GM23248 (cell line): ENCODE results near the gene STAT6. TPM values are rescaled to one million over a fixed set of nuclear protein-coding genes. Genes with fewer than 3 reads are reported as not detected.

Experiments used
- DNase-seq: peaks from one replicate; pipeline ENCODE4 v3.0.0-alpha.2; 2015
- H2AFZ ChIP-seq: fragments of 200-600 bp; sonication (generic); 2 replicates; pipeline ENCODE4 v1.6.1; 2016; ENCODE audit warnings: antibody characterized with exemption
- H3F3A ChIP-seq: fragments of 200-600 bp; sonication (generic); 2 replicates; pipeline ENCODE4 v1.6.1; 2016; ENCODE audit warnings: mild to moderate bottlenecking, antibody characterized with exemption, mixed run types; ENCODE audit not compliant: insufficient read depth
- H3K27ac ChIP-seq: fragments of 200-600 bp; sonication (generic); 2 replicates; pipeline ENCODE4 v1.5.1; 2016; ENCODE audit warnings: mild to moderate bottlenecking
- H3K27me3 ChIP-seq: fragments of 200-600 bp; sonication (generic); replicated peaks from 2 replicates; pipeline ENCODE4 v1.6.1; 2016; ENCODE audit warnings: mild to moderate bottlenecking; ENCODE audit not compliant: insufficient read depth
- H3K36me3 ChIP-seq: fragments of 200-600 bp; sonication (generic); 2 replicates; pipeline ENCODE4 v1.6.1; 2016; ENCODE audit warnings: low read depth, mild to moderate bottlenecking
- H3K4me1 ChIP-seq: fragments of 200-600 bp; sonication (generic); 2 replicates; pipeline ENCODE4 v1.6.1; 2016; ENCODE audit warnings: mild to moderate bottlenecking; ENCODE audit not compliant: insufficient read depth
- H3K4me2 ChIP-seq: fragments of 200-600 bp; sonication (generic); one replicate; pipeline ENCODE4 v1.6.1; 2016; ENCODE audit warnings: mild to moderate bottlenecking; ENCODE audit not compliant: unreplicated experiment
- H3K4me3 ChIP-seq: fragments of 200-600 bp; sonication (generic); 2 replicates; pipeline ENCODE4 v1.5.1; 2016; ENCODE audit warnings: mild to moderate bottlenecking
- H3K79me2 ChIP-seq: fragments of 200-600 bp; sonication (generic); 2 replicates; pipeline ENCODE4 v1.6.1; 2016; ENCODE audit warnings: mild to moderate bottlenecking; ENCODE audit not compliant: insufficient read depth
- H3K9ac ChIP-seq: fragments of 200-600 bp; sonication (generic); 2 replicates; pipeline ENCODE4 v1.6.1; 2016; ENCODE audit warnings: mild to moderate bottlenecking
- H3K9me2 ChIP-seq: fragments of 200-600 bp; sonication (generic); 2 replicates; pipeline ENCODE4 v1.6.1; 2016; ENCODE audit warnings: mixed run types, mild to moderate bottlenecking, moderate library complexity; ENCODE audit not compliant: insufficient read depth
- H3K9me3 ChIP-seq: fragments of 200-600 bp; sonication (generic); one replicate; pipeline ENCODE4 v1.6.1; 2017; ENCODE audit warnings: low read depth
- H4K20me1 ChIP-seq: fragments of 200-600 bp; sonication (generic); 2 replicates; pipeline ENCODE4 v1.6.0; 2016; ENCODE audit not compliant: insufficient read depth
- EZH2 ChIP-seq: fragments of 200-600 bp; sonication (generic); IDR thresholded peaks from 2 replicates; pipeline ENCODE4 v1.6.1; 2018; ENCODE audit warnings: antibody characterized with exemption, mild to moderate bottlenecking; ENCODE audit not compliant: insufficient read depth, poor library complexity, severe bottlenecking
- EZH2phosphoT487 ChIP-seq: fragments of 200-600 bp; sonication (generic); IDR thresholded peaks from 2 replicates; pipeline ENCODE4 v1.6.1; 2018; ENCODE audit warnings: antibody characterized with exemption, moderate library complexity, mild to moderate bottlenecking, low read depth; ENCODE audit not compliant: insufficient read depth
- WGBS, 2 experiments: methylation state at CpG; one replicate each; pipeline ENCODE4 v1.1.6; 2015 to 2017; ENCODE audit warnings: low lambda C conversion rate in 2 of 2, low coverage in 1 of 2; ENCODE audit errors: missing lambda C conversion rate in 2 of 2; 5-methylcytosine and 5-hydroxymethylcytosine counted together
- in situ Hi-C: fragments of 300-500 bp; cut with MboI; formaldehyde crosslinking; loops from 2 replicates; pipeline ENCODE4 v1.15.0; 2020
- polyA plus RNA-seq: library from polyadenylated mRNA; unstranded; fragments of >200 nt; fragmentation: Nextera tagmentation; extraction: Ambion mirVana; gene quantifications from 2 replicates; pipeline ENCODE4 v1.2.1, GENCODE V29; 2016
- total RNA-seq: library from RNA; depleted of rRNA; stranded (reverse); fragments of >200 nt; shearing (Covaris generic); gene quantifications from 2 replicates; pipeline ENCODE4 v1.2.3, GENCODE V29; 2014

STAT6 gene
- total and polyA plus RNA-seq, 2 experiments from 2014 or later, result 70.7 to 103 TPM

DNA sequence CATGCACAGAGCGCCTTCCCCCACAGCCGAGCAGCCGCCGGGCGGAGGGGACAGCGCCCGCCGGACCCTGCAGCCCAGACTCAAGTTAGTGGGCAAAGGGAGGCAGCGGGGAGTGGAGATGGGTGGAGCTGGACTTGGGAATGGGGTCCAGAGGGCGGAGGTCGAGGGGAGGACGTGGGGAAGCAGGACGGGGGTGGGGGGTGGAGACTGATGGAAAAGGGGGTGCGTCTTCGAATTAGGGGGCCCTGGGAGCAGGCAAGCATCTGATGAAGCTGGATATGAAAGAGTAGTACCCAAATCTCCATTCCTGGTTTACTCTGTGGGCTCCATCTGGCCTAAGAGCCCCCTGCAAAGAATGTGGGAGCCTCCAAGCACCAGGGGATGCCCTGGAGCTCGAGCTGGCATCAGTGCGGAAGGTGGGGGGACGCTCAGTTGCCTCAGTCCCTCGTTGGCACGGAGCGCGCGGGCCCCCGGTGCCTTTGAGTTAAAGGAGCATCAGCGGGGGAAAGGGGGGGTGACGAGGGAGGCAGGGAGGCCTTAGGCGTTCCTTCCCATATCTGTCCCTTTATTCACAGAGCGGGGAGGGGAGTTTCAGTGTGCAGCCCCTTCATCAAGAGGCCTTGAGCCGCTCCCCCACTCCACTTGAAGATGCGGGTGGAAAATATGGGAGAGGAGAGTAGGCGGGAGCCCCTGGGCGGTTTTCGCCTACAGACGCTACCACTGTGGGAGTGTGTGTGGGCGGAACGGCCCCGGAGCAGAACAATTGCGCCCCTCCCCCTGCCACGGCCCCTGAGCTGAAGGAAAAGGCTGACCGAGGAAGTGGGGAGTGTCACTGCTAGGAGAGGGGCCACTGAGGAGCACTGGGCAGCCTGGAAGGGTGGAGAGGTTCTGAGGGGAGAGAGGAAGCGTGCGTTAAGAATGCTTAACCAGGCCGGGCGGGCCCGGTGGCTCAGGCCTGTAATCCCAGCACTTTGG is 21.6 kb downstream of the STAT6 start:
- 1 to 2% methylated on average over 40 to 45 of the region's 45 CpGs for WGBS, 2 experiments
- Histone ChIP-seq H3K4me1 (peaks cover 37% of the 10 kb centered on the region), H3K27ac (peak overlapping the region; percentile 85), H3K4me3 (peak overlapping the region; percentile 93), H2AFZ (no peak overlapping the region), H3K4me2 (peak overlapping the region; percentile 86), H3K9ac (peak overlapping the region; percentile 89), H3K9me3 (no peaks in the 10 kb centered on the region), H3F3A (peaks cover 38% of the 10 kb centered on the region), H3K27me3 (no peaks in the 10 kb centered on the region), H3K36me3 (peaks cover 23% of the 10 kb centered on the region), H3K9me2 (no peaks in the 10 kb centered on the region), H3K79me2 (peaks cover 42% of the 10 kb centered on the region), H4K20me1 (no peaks in the 10 kb centered on the region)
- peak; percentile 73 for DNase-seq
- TF ChIP-seq EZH2, result no peak
- no peak for TF ChIP-seq EZH2phosphoT487
- in situ Hi-C loops, result no loop called here

DNA sequence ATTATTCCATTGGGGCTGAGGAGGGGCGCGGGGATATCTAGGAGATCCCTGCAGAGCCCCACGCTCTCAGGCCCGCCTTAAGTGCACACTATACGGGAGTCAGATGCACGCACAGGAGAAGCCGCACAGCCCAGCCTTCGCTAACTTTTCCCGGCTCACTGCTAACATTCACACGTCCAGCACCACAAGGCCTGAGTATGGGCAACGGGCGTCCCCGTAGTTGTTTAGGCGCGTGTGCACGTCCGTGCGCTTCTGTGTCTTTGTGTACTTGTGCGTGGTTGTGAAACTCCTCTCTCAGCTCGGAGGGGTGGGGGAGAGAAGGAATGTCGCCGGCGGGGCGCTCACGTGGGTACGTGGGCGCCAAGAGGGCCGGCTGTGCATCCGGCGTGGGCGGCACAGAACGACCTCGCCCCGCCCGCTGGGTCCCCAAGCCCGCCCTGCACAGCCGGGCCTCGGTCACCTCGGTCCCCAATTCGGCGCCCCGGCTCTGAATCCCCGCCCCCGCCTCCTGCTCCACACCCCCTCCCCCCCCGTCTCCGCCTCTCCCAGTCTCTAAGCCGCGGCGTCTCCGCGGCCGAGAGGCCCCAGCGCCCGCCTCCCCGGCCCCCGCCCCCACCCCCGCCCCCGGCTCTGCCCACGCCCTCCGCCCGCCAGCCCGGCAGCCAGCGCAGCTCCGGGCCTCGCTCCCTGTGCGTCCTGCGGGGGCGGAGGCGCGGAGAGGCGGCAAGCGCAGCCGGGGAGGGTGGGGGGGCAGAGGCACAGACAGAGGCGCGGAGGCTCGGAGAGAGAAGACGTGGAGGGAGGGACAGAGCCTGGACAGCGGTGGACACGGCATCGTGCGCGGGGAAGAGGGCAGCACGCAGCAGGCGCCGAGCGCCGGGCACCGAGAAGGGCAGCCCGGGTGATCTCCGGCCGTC is 22.6 kb downstream of the STAT6 start, which contains the start of gene NAB2:
NAB2 (plus strand) TSS at position 761 of the 917 bp plus-strand sequence. CDS start 158 bp downstream, outside the sequence.
- DNase-seq, result peak; percentile 98
- Histone ChIP-seq H2AFZ (no peak within 1 kb of the TSS), H3K36me3 (peaks cover 21% of the 10 kb centered on the region), H3K27me3 (no peaks in the 10 kb centered on the region), H3K4me3 (peak within 1 kb of the TSS; percentile 93), H3F3A (peaks cover 34% of the 10 kb centered on the region), H3K4me1 (peaks cover 29% of the 10 kb centered on the region), H4K20me1 (no peaks in the 10 kb centered on the region), H3K9ac (peak within 1 kb of the TSS; percentile 91), H3K27ac (peak within 1 kb of the TSS; percentile 99), H3K9me2 (no peaks in the 10 kb centered on the region), H3K79me2 (peaks cover 42% of the 10 kb centered on the region), H3K4me2 (peak within 1 kb of the TSS; percentile 86), H3K9me3 (no peaks in the 10 kb centered on the region)
- TF ChIP-seq EZH2phosphoT487 (no peak), EZH2 (no peak)
- 1 to 2% methylated on average over 30 to 90 of the region's 91 CpGs for WGBS, 2 experiments
- in situ Hi-C loops, result no loop called here

DNA sequence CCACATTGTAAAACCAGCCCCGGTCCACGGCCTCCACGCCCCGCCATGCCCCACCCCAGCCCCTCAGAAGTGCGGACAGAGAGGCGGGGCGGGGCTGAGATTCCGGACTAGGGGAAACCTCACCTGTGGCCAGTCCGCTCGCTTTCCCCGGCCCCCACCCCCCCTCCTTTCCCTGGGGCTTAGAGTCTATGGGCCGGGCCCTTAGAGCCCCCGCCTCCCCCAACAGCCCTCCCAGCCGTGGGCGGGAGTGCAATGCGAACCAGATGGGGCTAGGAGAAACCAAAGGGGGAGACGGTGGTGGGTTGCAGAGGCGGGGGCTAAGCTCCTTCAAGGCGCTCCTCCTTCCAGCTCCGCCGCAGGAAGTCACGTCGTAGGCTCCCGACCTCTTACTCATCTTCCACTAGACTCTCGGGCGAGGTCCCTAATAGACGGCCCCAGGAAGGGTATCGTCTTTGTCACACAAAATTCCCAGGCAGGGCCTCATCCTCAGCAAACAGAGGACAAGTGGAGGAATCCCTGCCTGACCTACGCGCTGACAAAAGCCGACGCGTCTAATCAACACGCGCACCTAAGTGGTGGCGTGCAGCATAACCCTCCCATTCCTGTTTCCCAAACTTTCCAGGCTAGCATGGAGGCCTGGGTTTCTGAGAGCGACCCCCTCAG is 23.3 kb downstream of the STAT6 start:
- peaks cover 17% of the 10 kb centered on the region for H3K36me3 ChIP-seq
- 0 to 1% methylated on average over 22 to 37 of the region's 37 CpGs for WGBS, 2 experiments

More for the DNA sequence above, 23.3 kb downstream of the STAT6 start:
- H3K27ac ChIP-seq, result peak overlapping the region; percentile 99
- H4K20me1 ChIP-seq, result no peaks in the 10 kb centered on the region
- peak; percentile 95 for DNase-seq
- H3K9me3 ChIP-seq, result no peaks in the 10 kb centered on the region
- peak overlapping the region; percentile 81 for H3K4me2 ChIP-seq
- H2AFZ ChIP-seq, result no peak overlapping the region
- H3K4me1 ChIP-seq, result peaks cover 21% of the 10 kb centered on the region
- in situ Hi-C loops, result no loop called here
- H3K27me3 ChIP-seq, result no peaks in the 10 kb centered on the region
- TF ChIP-seq EZH2phosphoT487, result no peak
- no peak for TF ChIP-seq EZH2
- H3K9ac ChIP-seq, result peak overlapping the region; percentile 91
- H3K9me2 ChIP-seq, result no peaks in the 10 kb centered on the region
- peaks cover 37% of the 10 kb centered on the region for H3K79me2 ChIP-seq
- peak overlapping the region; percentile 80 for H3K4me3 ChIP-seq
- H3F3A ChIP-seq, result peaks cover 33% of the 10 kb centered on the region
